GM13977 (cell line): Measurements from ENCODE around the gene ATXN10.

Source experiments
- DNase-seq: peaks from one replicate; pipeline ENCODE4 v3.0.0; 2012; ENCODE audit warnings: low spot score
- in situ Hi-C: fragments of 300-500 bp; cut with MboI; formaldehyde crosslinking; loops from one replicate; pipeline ENCODE4 v1.12.0; 2022; ENCODE audit warnings: low sequenced_read_pairs, low pct_unique_long_range_greater_than_20kb, mixed read lengths, inconsistent platforms; ENCODE audit not compliant: unreplicated experiment
- TF ChIP-seq, protein P1 (sequence below): IDR thresholded peaks from 2 replicates; pipeline ENCODE4 v1.5.1; 2012; ENCODE audit warnings: mild to moderate bottlenecking, control low read depth; ENCODE audit not compliant: insufficient read depth; ENCODE audit errors: extremely low read depth, missing control alignments

The ATXN10 gene

GRCh38 chr22:45843986-45844385, 172.4 kb downstream of the ATXN10 start:
- in situ Hi-C loops: no loop called here
- TF ChIP-seq, protein P1, sequence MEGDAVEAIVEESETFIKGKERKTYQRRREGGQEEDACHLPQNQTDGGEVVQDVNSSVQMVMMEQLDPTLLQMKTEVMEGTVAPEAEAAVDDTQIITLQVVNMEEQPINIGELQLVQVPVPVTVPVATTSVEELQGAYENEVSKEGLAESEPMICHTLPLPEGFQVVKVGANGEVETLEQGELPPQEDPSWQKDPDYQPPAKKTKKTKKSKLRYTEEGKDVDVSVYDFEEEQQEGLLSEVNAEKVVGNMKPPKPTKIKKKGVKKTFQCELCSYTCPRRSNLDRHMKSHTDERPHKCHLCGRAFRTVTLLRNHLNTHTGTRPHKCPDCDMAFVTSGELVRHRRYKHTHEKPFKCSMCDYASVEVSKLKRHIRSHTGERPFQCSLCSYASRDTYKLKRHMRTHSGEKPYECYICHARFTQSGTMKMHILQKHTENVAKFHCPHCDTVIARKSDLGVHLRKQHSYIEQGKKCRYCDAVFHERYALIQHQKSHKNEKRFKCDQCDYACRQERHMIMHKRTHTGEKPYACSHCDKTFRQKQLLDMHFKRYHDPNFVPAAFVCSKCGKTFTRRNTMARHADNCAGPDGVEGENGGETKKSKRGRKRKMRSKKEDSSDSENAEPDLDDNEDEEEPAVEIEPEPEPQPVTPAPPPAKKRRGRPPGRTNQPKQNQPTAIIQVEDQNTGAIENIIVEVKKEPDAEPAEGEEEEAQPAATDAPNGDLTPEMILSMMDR: no peak
- no peak for DNase-seq

- TF ChIP-seq, protein P1: no peak
- DNase-seq: no peak
- in situ Hi-C loops: no loop called here
These were observed 173.4 kb downstream of the ATXN10 start for GRCh38 chr22:45845076-45845487.

- in situ Hi-C loops: no loop called here
- no peak for DNase-seq
- TF ChIP-seq, protein P1: no peak
These were observed 175.3 kb downstream of the ATXN10 start for GRCh38 chr22:45846952-45847351.

DNA sequence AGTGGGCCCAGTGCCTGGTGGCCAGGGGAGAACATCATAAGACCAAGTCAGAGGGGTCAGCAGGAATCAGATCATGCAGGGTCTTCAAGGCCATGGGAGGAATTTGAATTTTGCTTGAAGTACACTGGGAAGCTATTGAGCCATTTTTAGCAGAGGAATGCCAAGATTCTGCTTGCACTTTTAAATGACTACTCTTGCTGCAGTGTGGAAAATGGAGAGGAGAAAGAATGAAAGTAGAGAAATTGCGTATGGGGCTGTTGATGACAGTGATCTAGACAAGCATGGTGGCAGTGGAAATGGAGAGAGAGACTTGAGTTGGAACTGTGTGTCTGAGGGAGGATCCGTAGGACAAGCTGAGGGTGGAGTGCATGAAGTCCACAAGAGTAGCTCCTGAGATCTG, 177.3 kb downstream of the ATXN10 start:
- in situ Hi-C loops: no loop called here
- no peak for DNase-seq
- TF ChIP-seq, protein P1: no peak

GRCh38 chr22:45852826-45853225, 181.2 kb downstream of the ATXN10 start:
- in situ Hi-C loops: no loop called here
- no peak for DNase-seq

GRCh38 chr22:45855961-45856360, 184.3 kb downstream of the ATXN10 start:
- TF ChIP-seq, protein P1: no peak
- in situ Hi-C loops: no loop called here
- no peak for DNase-seq

More at GRCh38 chr22:45852826-45853225, 181.2 kb downstream of the ATXN10 start:
- TF ChIP-seq, protein P1: no peak

- in situ Hi-C loops: no loop called here
- TF ChIP-seq, protein P1: no peak
- DNase-seq: no peak
These were observed 185.9 kb downstream of the ATXN10 start for GRCh38 chr22:45857519-45857918.
